GM10248 (cell line): ENCODE results near the gene SNORC.

Experiments used
- CTCF ChIA-PET: fragments of 300-600 bp; sonication (Branson Sonifier 250); formaldehyde crosslinking; extraction: SDS; loops from one replicate; lab custom pipeline; 2021; ENCODE audit warnings: antibody characterized with exemption; lab: Yijun Ruan, JAX
- POLR2A ChIA-PET: fragments of 350-650 bp; sonication (Branson Sonifier 250); formaldehyde crosslinking; extraction: SDS; loops from one replicate; lab custom pipeline; 2020; ENCODE audit warnings: antibody characterized with exemption; lab: Yijun Ruan, JAX
- DNase-seq: peaks from one replicate; pipeline ENCODE4 v3.0.0; 2012; ENCODE audit errors: extremely low spot score
- CTCF ChIP-seq: IDR thresholded peaks from 2 replicates; pipeline ENCODE4 v1.5.1; 2012; ENCODE audit warnings: mild to moderate bottlenecking, low read depth; ENCODE audit errors: extremely low read depth, missing control alignments, control extremely low read depth

SNORC gene

GRCh38 chr2:232908695-232909094 is 38.6 kb downstream of the SNORC start:
- POLR2A ChIA-PET: no interaction called here
- TF ChIP-seq CTCF: no peak
- no peak for DNase-seq
- CTCF ChIA-PET: no interaction called here

GRCh38 chr2:232910376-232910775 is 40.3 kb downstream of the SNORC start:
- CTCF ChIA-PET: no interaction called here
- DNase-seq: no peak
- POLR2A ChIA-PET: no interaction called here
- no peak for TF ChIP-seq CTCF

GRCh38 chr2:232911712-232912277 is 41.7 kb downstream of the SNORC start:
- ChIA-PET POLR2A (no interaction called here), CTCF (no interaction called here)
- TF ChIP-seq CTCF: no peak
- DNase-seq: no peak

- ChIA-PET CTCF (interaction anchor here (0.8 kb wide), 1 partner anchor 99 kb away, joined by 3 read pairs; no protein-coding TSS in a partner anchor), POLR2A (no interaction called here)
- DNase-seq: no peak
- TF ChIP-seq CTCF: no peak
Measured at GRCh38 chr2:232913903-232914302, 43.8 kb downstream of the SNORC start.

DNA sequence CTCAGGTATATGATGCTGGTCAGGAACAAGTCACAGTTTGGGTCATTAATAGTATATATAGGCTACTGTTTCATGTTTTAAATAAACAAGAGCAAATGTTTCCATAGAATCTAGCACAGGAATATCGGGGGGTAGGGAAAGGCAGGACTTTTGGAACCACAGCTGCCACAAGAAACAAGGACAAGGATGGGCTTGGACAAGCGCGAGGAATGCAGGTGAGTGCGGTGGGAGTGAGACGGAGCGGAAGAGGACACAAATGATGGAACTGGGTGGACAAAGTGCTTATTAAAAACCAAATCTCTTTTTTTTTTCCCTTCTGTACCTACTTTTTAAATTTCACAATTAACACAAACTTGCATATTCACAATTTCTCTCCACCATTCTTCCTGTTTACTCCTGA is 49.1 kb downstream of the SNORC start:
- ChIA-PET CTCF (interaction anchor here (1.0 kb wide), 1 partner anchor 11 kb away, joined by 3 read pairs; no protein-coding TSS in a partner anchor), POLR2A (no interaction called here)
- no peak for TF ChIP-seq CTCF
- no peak for DNase-seq

- DNase-seq: no peak
- TF ChIP-seq CTCF: no peak
- POLR2A ChIA-PET: no interaction called here
- CTCF ChIA-PET: interaction anchor here (1.0 to 1.4 kb wide), 2 partner anchors 10 to 127 kb away, joined by 3 read pairs; no protein-coding TSS in a partner anchor
Measured at GRCh38 chr2:232920055-232920454, 50.0 kb downstream of the SNORC start.

DNA sequence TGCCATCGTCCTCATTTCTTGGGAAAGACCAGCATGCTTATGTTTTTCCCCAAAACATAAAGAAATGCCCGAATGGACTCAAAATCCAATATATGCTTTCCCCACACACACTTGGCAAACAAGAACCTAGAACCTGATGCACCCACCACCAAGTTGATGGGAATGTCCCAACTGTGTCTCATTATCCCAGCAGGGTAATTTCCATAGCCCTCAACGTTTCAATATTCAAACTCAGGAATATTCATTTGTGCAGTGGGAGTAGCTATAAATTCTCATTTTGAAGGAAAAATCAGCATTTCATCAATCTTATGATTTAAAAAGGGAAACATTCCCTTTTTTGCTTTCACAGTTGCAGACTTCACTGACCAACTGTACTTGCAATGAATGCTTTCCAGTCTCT is 50.7 kb downstream of the SNORC start:
- ChIA-PET POLR2A (no interaction called here), CTCF (interaction anchor here (1.4 kb wide), 1 partner anchor 126 kb away, joined by 3 read pairs; no protein-coding TSS in a partner anchor)
- TF ChIP-seq CTCF: no peak

More for the DNA sequence above, 50.7 kb downstream of the SNORC start:
- no peak for DNase-seq
